Melanocyte of skin (primary cell): ENCODE measurements around the gene STEAP2. TPM values are rescaled to one million over a fixed set of nuclear protein-coding genes. Genes with fewer than 3 reads are reported as not detected.

ENCODE experiments used
- small RNA-seq, 2 donors: library from RNA; depleted of rRNA; stranded (forward); fragments of <200 nt; gene quantifications; one replicate each; pipeline ENCODE3, GENCODE V24; 2012
- total RNA-seq, 2 donors: library from RNA; depleted of rRNA; stranded (reverse); fragments of >200 nt; gene quantifications; 2 replicates each; pipeline ENCODE4 v1.2.3, GENCODE V29; 2012

The STEAP2 gene
- total RNA-seq, result 1 to 10 TPM in 1 of 2 donors, under 1 TPM in 1; 0.67 to 1.4 TPM

GRCh38 chr7:90211391-90212148 lies at the start of gene STEAP2:
STEAP2 (plus strand) TSS chr7:90211740; CDS start chr7:90225083, 13,343 bp downstream.

GRCh38 chr7:90244909-90245851 lies 33.6 kb downstream of the STEAP2 start, which contains the start of gene CFAP69:
CFAP69 (plus strand) TSS chr7:90245174; CDS start chr7:90245425, 251 bp downstream.

Small RNAs within 50 kb of the gene (small RNA-seq; reads per million reads assigned to genes)
- gene RF00019, result 0 reads per million in 2 donors

Other genes with a start within 250 kb of the STEAP2 start
- 10 to 100 TPM in 1 of 2 donors, 1 to 10 TPM in 1; 7.9 to 12.7 TPM for gene STEAP1, start 57.3 kb upstream of the STEAP2 start, total RNA-seq
- gene CFAP69, start 33.4 kb downstream of the STEAP2 start, total RNA-seq, result 1 to 10 TPM in 1 of 2 donors, under 1 TPM in 1; 1.00 to 1.4 TPM
- not detected for gene FAM237B, start 109.6 kb downstream of the STEAP2 start, total RNA-seq
- 10 to 100 TPM; 13.7 to 18.9 TPM for gene GTPBP10, start 135.0 kb downstream of the STEAP2 start, total RNA-seq
- gene CLDN12, start 191.7 kb downstream of the STEAP2 start, total RNA-seq, result 10 to 100 TPM; 29.6 to 45.0 TPM